ENCODE measurements around the gene ANXA11.

The ANXA11 gene

GRCh38 chr10:80187465-80188409, 17.6 kb downstream of the ANXA11 start:
- no peak for DNase-seq (ENCODE audit: low spot score)

- no peak for DNase-seq (ENCODE audit: low spot score)
Measured at GRCh38 chr10:80187060-80187459, 18.3 kb downstream of the ANXA11 start.

- DNase-seq (ENCODE audit: low spot score), result no peak
Measured at GRCh38 chr10:80186364-80187012, 18.8 kb downstream of the ANXA11 start.

- DNase-seq (ENCODE audit: low spot score), result no peak
Measured at GRCh38 chr10:80185578-80186299, 19.6 kb downstream of the ANXA11 start.

- no peak for DNase-seq (ENCODE audit: low spot score)
Measured at GRCh38 chr10:80184291-80184690, 21.0 kb downstream of the ANXA11 start.

- no peak for DNase-seq (ENCODE audit: low spot score)
Measured at GRCh38 chr10:80183436-80183835, 21.9 kb downstream of the ANXA11 start.

- DNase-seq (ENCODE audit: low spot score), result no peak
Measured at GRCh38 chr10:80182986-80183385, 22.4 kb downstream of the ANXA11 start.

- no peak for DNase-seq (ENCODE audit: low spot score)
Measured at GRCh38 chr10:80177781-80178636, 27.3 kb downstream of the ANXA11 start.

- DNase-seq (ENCODE audit: low spot score), result no peak
Measured at GRCh38 chr10:80176526-80176925, 28.8 kb downstream of the ANXA11 start.

- DNase-seq (ENCODE audit: low spot score), result no peak
Measured at GRCh38 chr10:80174641-80175395, 30.5 kb downstream of the ANXA11 start.

- no peak for DNase-seq (ENCODE audit: low spot score)
Measured at GRCh38 chr10:80173466-80173865, 31.9 kb downstream of the ANXA11 start.

- no peak for DNase-seq (ENCODE audit: low spot score)
Measured at GRCh38 chr10:80172896-80173295, 32.4 kb downstream of the ANXA11 start.

GRCh38 chr10:80171248-80171660, 34.1 kb downstream of the ANXA11 start:
- peak; percentile 51 for DNase-seq (ENCODE audit: low spot score)

GRCh38 chr10:80170641-80171040, 34.7 kb downstream of the ANXA11 start:
- DNase-seq (ENCODE audit: low spot score), result no peak

- DNase-seq (ENCODE audit: low spot score), result no peak
Measured at GRCh38 chr10:80170026-80170425, 35.3 kb downstream of the ANXA11 start.

- peak; percentile 62 for DNase-seq (ENCODE audit: low spot score)
Measured at GRCh38 chr10:80168679-80169380, 36.5 kb downstream of the ANXA11 start.

- peak; percentile 64 for DNase-seq (ENCODE audit: low spot score)
Measured at GRCh38 chr10:80168162-80168511, 37.2 kb downstream of the ANXA11 start.

- no peak for DNase-seq (ENCODE audit: low spot score)
Measured at GRCh38 chr10:80167471-80168161, 37.7 kb downstream of the ANXA11 start.

- DNase-seq (ENCODE audit: low spot score), result no peak
Measured at GRCh38 chr10:80166581-80167470, 38.5 kb downstream of the ANXA11 start.

Measured in left forelimb (tissue), 1 donor.